Measurements from ENCODE around the gene CALR3. TPM values are rescaled to one million over a fixed set of nuclear protein-coding genes. Genes with fewer than 3 reads are reported as not detected.

Gene CALR3
- total RNA-seq, 4 donors from 2014 or later: not detected

DNA sequence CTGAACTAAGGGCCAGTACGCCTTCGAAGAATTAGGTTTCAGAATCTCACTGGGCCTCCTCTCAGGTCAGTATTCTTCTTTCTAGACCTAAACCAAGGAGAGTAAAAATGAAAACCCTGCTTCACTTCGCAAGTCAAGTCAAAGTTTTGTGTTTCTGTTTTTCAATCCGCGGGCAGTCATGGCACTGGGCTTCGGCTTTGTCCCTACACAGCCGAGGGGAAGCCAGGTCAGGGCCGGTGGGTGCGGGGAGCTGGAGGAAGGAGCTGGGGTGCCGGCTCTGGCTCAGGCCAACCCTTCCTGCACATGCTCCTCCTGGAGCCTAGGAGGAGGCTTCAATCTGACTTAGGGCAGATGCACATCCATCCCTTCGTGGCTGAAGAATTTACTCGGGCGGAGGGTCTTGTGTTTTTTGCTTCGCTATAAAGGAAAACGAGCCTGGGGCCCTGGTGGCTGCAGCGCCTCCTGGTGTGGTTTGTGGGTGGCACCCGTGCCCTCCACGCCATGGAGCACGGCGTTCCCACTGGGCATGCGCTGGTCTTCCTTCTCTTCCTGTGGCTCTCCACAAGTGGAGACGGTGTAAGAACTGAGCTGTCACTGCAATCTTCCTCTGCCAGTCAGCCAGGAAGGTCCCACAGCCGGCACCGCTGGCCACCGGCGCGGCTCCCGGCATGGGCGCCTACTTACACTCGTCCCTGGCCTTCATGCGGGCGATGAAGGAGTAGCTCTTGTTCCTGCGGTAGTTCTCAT is 22.7 kb upstream of the CALR3 start:
- intact Hi-C loops (cut with DNase I; ENCODE audit: low total_unique reads): no loop called here
- Histone ChIP-seq H3K36me3 (peaks cover 0 to 86% of the 10 kb centered on the region in 2 donors), H3K9me3 (no peaks in the 10 kb centered on the region), H3K27me3 (no peaks in the 10 kb centered on the region), H3K27ac (no peak overlapping the region), H3K4me3 (no peak overlapping the region), H3K4me1 (no peaks in the 10 kb centered on the region)
- in situ Hi-C loops (cut with MboI; ENCODE audit: low sequenced_read_pairs in 4 of 4): loop anchor here in 1 of 4 donors (25.0 kb wide), 1 partner anchor 306 kb away; no protein-coding TSS in a partner anchor
- TF ChIP-seq, protein P1, sequence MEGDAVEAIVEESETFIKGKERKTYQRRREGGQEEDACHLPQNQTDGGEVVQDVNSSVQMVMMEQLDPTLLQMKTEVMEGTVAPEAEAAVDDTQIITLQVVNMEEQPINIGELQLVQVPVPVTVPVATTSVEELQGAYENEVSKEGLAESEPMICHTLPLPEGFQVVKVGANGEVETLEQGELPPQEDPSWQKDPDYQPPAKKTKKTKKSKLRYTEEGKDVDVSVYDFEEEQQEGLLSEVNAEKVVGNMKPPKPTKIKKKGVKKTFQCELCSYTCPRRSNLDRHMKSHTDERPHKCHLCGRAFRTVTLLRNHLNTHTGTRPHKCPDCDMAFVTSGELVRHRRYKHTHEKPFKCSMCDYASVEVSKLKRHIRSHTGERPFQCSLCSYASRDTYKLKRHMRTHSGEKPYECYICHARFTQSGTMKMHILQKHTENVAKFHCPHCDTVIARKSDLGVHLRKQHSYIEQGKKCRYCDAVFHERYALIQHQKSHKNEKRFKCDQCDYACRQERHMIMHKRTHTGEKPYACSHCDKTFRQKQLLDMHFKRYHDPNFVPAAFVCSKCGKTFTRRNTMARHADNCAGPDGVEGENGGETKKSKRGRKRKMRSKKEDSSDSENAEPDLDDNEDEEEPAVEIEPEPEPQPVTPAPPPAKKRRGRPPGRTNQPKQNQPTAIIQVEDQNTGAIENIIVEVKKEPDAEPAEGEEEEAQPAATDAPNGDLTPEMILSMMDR (IDR thresholded peaks at IDR 0.05 in 4 of 5, conservative IDR thresholded peaks at IDR 0.05 in 1 of 5): no peak
- TF ChIP-seq POLR2A (IDR thresholded peaks at IDR 0.05): no peak
- ATAC-seq: no peak
- no peak for DNase-seq

DNA sequence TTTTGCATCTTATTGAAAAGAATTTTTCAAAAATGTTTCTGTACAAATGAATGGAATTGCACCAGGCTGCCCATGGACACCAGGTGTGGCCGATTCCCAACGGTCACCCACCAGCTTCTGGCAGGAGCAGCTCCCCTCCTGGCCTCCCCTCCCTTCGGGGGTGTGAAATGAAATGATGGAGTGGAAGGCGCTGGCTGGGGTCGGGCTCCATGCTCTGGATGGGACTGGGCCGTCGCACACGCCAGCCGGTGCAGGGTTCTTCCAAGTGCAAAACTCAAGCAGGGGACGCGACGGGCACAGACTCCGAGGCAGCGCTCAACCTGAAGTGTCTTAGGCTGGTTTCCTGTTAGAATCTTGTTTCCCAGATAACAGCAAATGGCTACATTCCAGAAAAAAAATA is 22.1 kb upstream of the CALR3 start:
- no peak for TF ChIP-seq POLR2A (IDR thresholded peaks at IDR 0.05)
- TF ChIP-seq, protein P1 (IDR thresholded peaks at IDR 0.05 in 4 of 5, conservative IDR thresholded peaks at IDR 0.05 in 1 of 5): no peak
- no peaks in the 10 kb centered on the region for H3K27me3 ChIP-seq
- H3K27ac ChIP-seq: no peak overlapping the region
- ATAC-seq (no peak), DNase-seq (no peak)
- H3K4me1 ChIP-seq: no peaks in the 10 kb centered on the region
- in situ Hi-C loops (cut with MboI; ENCODE audit: low sequenced_read_pairs in 4 of 4) (loop anchor here in 1 of 4 donors (25.0 kb wide), 1 partner anchor 306 kb away; no protein-coding TSS in a partner anchor), intact Hi-C loops (cut with DNase I; ENCODE audit: low total_unique reads) (no loop called here)
- H3K36me3 ChIP-seq: peaks cover 0 to 86% of the 10 kb centered on the region in 2 donors
- H3K4me3 ChIP-seq: no peak overlapping the region
- H3K9me3 ChIP-seq: no peaks in the 10 kb centered on the region

DNA sequence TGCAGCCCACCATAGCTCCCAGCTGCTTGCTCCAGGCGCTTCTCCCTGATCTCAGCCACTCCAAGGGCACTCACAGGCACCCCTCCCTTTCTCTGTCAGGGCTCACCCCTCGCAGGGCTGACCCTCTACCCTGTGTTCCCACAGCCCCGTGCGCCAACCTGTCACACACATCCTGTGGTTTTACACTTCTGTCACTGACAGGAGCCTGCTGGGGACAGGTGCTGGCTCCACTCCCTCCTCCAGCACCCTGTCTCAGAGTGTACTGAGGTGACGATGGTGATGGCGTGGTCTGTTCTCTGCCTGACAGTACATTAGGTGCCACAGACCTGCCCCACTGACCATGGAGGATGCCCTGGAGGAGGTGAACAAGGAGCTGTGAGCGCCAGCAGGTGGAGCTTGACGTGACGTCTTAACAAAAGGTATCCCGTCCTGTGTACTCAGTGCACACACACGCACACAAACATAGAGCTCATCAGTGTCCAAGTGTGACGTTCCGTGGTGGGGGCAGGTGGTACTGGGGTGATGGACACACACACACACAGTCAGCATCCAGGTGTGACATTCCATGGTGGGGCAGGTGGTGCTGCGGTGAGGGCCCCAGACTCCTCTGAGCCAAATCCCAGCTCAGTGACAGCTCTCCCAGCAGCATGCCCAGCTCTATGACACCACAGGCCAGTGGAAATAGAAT is 21.1 kb upstream of the CALR3 start:
- Histone ChIP-seq H3K27me3 (no peaks in the 10 kb centered on the region), H3K9me3 (no peaks in the 10 kb centered on the region), H3K27ac (no peak overlapping the region), H3K4me3 (no peak overlapping the region), H3K4me1 (no peaks in the 10 kb centered on the region), H3K36me3 (peaks cover 0 to 78% of the 10 kb centered on the region in 2 donors)
- no peak for TF ChIP-seq POLR2A (IDR thresholded peaks at IDR 0.05)
- TF ChIP-seq, protein P1 (IDR thresholded peaks at IDR 0.05 in 4 of 5, conservative IDR thresholded peaks at IDR 0.05 in 1 of 5): no peak
- no peak for DNase-seq
- peak in 1 of 2 donors; percentile 12 for ATAC-seq
- intact Hi-C loops (cut with DNase I; ENCODE audit: low total_unique reads) (no loop called here), in situ Hi-C loops (cut with MboI; ENCODE audit: low sequenced_read_pairs in 4 of 4) (loop anchor here in 1 of 4 donors (25.0 kb wide), 1 partner anchor 305 kb away; no protein-coding TSS in a partner anchor)

DNA sequence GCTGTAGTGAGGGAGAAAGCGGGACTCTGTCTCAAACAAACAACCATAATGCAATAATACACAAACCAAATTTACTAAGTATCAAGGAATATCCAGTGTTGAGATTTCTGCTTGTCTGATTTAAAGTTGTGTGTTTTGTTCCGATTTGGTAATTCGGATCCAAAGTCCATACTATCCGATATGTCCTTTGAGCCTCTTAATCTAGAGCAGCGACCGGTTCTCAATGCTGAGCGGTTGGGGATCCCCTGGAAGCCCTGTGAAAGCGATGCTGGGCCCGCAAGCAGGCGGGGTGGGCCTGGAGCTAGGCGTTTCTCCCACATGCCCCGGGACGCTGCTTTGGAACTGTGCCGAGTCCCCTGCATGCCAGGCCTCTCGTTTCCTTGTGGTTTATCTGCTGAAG is 20.4 kb upstream of the CALR3 start:
- no peak for DNase-seq
- Histone ChIP-seq H3K4me3 (no peak overlapping the region), H3K27ac (no peak overlapping the region), H3K27me3 (no peaks in the 10 kb centered on the region), H3K4me1 (no peaks in the 10 kb centered on the region), H3K36me3 (peaks cover 0 to 75% of the 10 kb centered on the region in 2 donors), H3K9me3 (no peaks in the 10 kb centered on the region)
- ATAC-seq: no peak
- in situ Hi-C loops (cut with MboI; ENCODE audit: low sequenced_read_pairs in 4 of 4) (loop anchor here in 1 of 4 donors (25.0 kb wide), 1 partner anchor 304 kb away; no protein-coding TSS in a partner anchor), intact Hi-C loops (cut with DNase I; ENCODE audit: low total_unique reads) (no loop called here)
- no peak for TF ChIP-seq POLR2A (IDR thresholded peaks at IDR 0.05)
- TF ChIP-seq, protein P1 (IDR thresholded peaks at IDR 0.05 in 4 of 5, conservative IDR thresholded peaks at IDR 0.05 in 1 of 5): no peak

All from gastrocnemius medialis (tissue), 4 donors.